IMR-90 (cell line): ENCODE measurements around the gene CIDEA.
A peak's percentile ranks its signal among the peaks of the same experiment; 100 is the strongest.

Experiments
- BHLHE40 ChIP-seq: fragments of 150-350 bp; IDR thresholded peaks from 2 replicates; pipeline ENCODE4 v1.6.1; 2016; ENCODE audit warnings: mild to moderate bottlenecking, low read depth, low read length
- CEBPB ChIP-seq: IDR thresholded peaks from 2 replicates; pipeline ENCODE4 v1.6.1; 2012; ENCODE audit warnings: low read depth, low read length, improper control_type of control experiment
- FOS ChIP-seq: fragments of 150-350 bp; IDR thresholded peaks from 2 replicates; pipeline ENCODE4 v1.6.1; 2016; ENCODE audit warnings: low read depth, low read length
- MAFK ChIP-seq: IDR thresholded peaks from 2 replicates; pipeline ENCODE4 v1.6.1; 2012; ENCODE audit warnings: low read depth, low read length, improper control_type of control experiment
- POLR2A ChIP-seq: IDR thresholded peaks from 2 replicates; pipeline ENCODE4 v1.6.1; 2012; ENCODE audit warnings: mild to moderate bottlenecking, low read depth, low read length
- RAD21 ChIP-seq: IDR thresholded peaks from 2 replicates; pipeline ENCODE4 v1.6.1; 2012; ENCODE audit warnings: low read length, improper control_type of control experiment
- RCOR1 ChIP-seq: IDR thresholded peaks from 2 replicates; pipeline ENCODE4 v1.6.1; 2012; ENCODE audit warnings: mild to moderate bottlenecking, low read length, improper control_type of control experiment; ENCODE audit not compliant: insufficient replicate concordance
- RFX5 ChIP-seq: IDR thresholded peaks from 2 replicates; pipeline ENCODE4 v1.8.0; 2012; ENCODE audit warnings: low read depth, mild to moderate bottlenecking, low read length, moderate library complexity
- SMC3 ChIP-seq: fragments of 150-350 bp; IDR thresholded peaks from 2 replicates; pipeline ENCODE4 v1.6.1; 2016; ENCODE audit warnings: low read depth, mild to moderate bottlenecking, antibody characterized with exemption, low read length, moderate library complexity
- TF ChIP-seq, protein P1 (sequence below): conservative IDR thresholded peaks from 2 replicates; pipeline ENCODE4 v1.5.1; 2012; ENCODE audit warnings: mild to moderate bottlenecking, low read depth, low read length, improper control_type of control experiment
- TF ChIP-seq, protein P2 (sequence below): fragments of 150-350 bp; IDR thresholded peaks from 2 replicates; pipeline ENCODE4 v1.6.1; 2017; ENCODE audit warnings: mild to moderate bottlenecking, antibody characterized with exemption, low read length, low read depth

DNA sequence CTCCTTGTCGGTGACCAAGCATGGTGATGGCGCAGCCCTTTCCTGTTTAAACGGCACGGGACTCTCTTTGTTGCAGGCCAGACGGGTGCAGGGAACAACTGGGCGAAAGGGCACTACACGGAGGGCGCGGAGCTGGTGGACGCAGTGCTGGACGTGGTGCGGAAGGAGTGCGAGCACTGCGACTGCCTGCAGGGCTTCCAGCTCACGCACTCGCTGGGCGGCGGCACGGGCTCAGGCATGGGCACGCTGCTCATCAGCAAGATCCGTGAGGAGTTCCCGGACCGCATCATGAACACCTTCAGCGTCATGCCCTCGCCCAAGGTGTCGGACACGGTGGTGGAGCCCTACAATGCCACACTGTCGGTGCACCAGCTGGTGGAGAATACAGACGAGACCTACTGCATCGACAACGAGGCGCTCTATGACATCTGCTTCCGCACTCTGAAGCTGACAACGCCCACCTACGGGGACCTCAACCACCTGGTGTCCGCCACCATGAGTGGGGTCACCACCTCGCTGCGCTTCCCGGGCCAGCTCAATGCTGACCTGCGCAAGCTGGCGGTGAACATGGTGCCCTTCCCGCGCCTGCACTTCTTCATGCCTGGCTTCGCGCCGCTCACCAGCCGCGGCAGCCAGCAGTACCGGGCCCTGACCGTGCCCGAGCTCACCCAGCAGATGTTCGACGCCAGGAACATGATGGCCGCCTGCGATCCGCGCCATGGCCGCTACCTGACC is 71.0 kb downstream of the CIDEA start:
- TF ChIP-seq, protein P1, sequence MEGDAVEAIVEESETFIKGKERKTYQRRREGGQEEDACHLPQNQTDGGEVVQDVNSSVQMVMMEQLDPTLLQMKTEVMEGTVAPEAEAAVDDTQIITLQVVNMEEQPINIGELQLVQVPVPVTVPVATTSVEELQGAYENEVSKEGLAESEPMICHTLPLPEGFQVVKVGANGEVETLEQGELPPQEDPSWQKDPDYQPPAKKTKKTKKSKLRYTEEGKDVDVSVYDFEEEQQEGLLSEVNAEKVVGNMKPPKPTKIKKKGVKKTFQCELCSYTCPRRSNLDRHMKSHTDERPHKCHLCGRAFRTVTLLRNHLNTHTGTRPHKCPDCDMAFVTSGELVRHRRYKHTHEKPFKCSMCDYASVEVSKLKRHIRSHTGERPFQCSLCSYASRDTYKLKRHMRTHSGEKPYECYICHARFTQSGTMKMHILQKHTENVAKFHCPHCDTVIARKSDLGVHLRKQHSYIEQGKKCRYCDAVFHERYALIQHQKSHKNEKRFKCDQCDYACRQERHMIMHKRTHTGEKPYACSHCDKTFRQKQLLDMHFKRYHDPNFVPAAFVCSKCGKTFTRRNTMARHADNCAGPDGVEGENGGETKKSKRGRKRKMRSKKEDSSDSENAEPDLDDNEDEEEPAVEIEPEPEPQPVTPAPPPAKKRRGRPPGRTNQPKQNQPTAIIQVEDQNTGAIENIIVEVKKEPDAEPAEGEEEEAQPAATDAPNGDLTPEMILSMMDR: no peak
- TF ChIP-seq MAFK (no peak), RAD21 (no peak), POLR2A (peak; percentile 23; the same call in 1 of the 2 replicates), RCOR1 (no peak), CEBPB (no peak), BHLHE40 (no peak), FOS (no peak), SMC3 (no peak), RFX5 (no peak)
- TF ChIP-seq, protein P2, sequence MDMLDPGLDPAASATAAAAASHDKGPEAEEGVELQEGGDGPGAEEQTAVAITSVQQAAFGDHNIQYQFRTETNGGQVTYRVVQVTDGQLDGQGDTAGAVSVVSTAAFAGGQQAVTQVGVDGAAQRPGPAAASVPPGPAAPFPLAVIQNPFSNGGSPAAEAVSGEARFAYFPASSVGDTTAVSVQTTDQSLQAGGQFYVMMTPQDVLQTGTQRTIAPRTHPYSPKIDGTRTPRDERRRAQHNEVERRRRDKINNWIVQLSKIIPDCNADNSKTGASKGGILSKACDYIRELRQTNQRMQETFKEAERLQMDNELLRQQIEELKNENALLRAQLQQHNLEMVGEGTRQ: no peak
